HepG2 (cell line): ENCODE results near the gene SH2D3A. TPM values are rescaled to one million over a fixed set of nuclear protein-coding genes. Genes with fewer than 3 reads are reported as not detected.

Source experiments
- ATAC-seq: fragments of 200-7000 bp; cut with Tn5 transposase; 3 replicates; pipeline ENCODE4 v1.9.1; 2020; ENCODE audit warnings: mild to moderate bottlenecking, moderate library complexity
- BruUV-seq: library from RNA; stranded (reverse); fragments of 400-500 nt; replicated peaks from 2 replicates; lab custom pipeline; 2021; lab: Mats Ljungman, UMichigan
- CTCF ChIA-PET: fragments of 300-600 bp; formaldehyde crosslinking; extraction: SDS; loops from one replicate; lab custom pipeline; 2021; ENCODE audit warnings: low total read pairs, inconsistent platforms, low intra/inter-chr PET ratio; lab: Yijun Ruan, JAX
- POLR2A ChIA-PET: fragments of 350-600 bp; sonication (Branson Sonifier 250); formaldehyde crosslinking; loops from one replicate; lab custom pipeline; 2020; ENCODE audit warnings: antibody characterized with exemption, inconsistent platforms; lab: Yijun Ruan, JAX
- DNase-seq: peaks from one replicate; pipeline ENCODE4 v3.0.0-alpha.2; 2015; ENCODE audit warnings: low spot score
- FAIRE-seq: peaks from 3 replicates; lab custom pipeline; 2011; peaks lifted over from hg19 to GRCh38; lab: Jason Lieb, UNC
- H2AFZ ChIP-seq: one replicate; pipeline ENCODE4 v1.6.1; 2011; ENCODE audit warnings: low read length, inconsistent platforms
- H3K27ac ChIP-seq: fragments of 300-600 bp; 3 replicates; pipeline ENCODE4 v1.8.0; 2011; ENCODE audit warnings: mixed run types, mild to moderate bottlenecking, mixed read lengths, low read length, inconsistent platforms; ENCODE audit not compliant: insufficient read depth; ENCODE audit errors: extremely low read length
- H3K27me3 ChIP-seq, 2 experiments: fragments of 200-600 bp in 1 of 2; 2 replicates in 1 of 2; 3 replicates in 1 of 2; pipeline versions ENCODE4 v1.6.0 to v1.8.0; 2011; ENCODE audit warnings: low read length in 2 of 2, mild to moderate bottlenecking in 2 of 2, moderate library complexity in 2 of 2, inconsistent platforms in 1 of 2; ENCODE audit not compliant: insufficient read depth in 2 of 2, control insufficient read depth in 1 of 2
- H3K36me3 ChIP-seq, 2 experiments: fragments of 200-600 bp in 1 of 2; replicated peaks in 1 of 2; 2 replicates in 1 of 2; 3 replicates in 1 of 2; pipeline versions ENCODE4 v1.5.1 to v1.8.0; 2011; ENCODE audit warnings: low read length in 2 of 2, inconsistent platforms in 1 of 2; ENCODE audit not compliant: insufficient read depth in 2 of 2, control insufficient read depth in 1 of 2
- H3K4me1 ChIP-seq: 2 replicates; pipeline ENCODE4 v1.5.1; 2012; ENCODE audit warnings: low read length, inconsistent platforms; ENCODE audit not compliant: insufficient read depth
- H3K4me2 ChIP-seq: 2 replicates; pipeline ENCODE4 v1.6.0; 2011; ENCODE audit warnings: low read depth, low read length, inconsistent platforms
- H3K4me3 ChIP-seq, 3 experiments: fragments of 200-600 bp in 1 of 3; sonication (generic), shearing (Covaris generic) in 1 of 3; replicated peaks in 1 of 3; 2 replicates each; pipeline ENCODE4 v1.5.1; 2011 to 2016; ENCODE audit warnings: low read length in 3 of 3, inconsistent platforms in 2 of 3, low read depth in 2 of 3, mild to moderate bottlenecking in 2 of 3, control low read depth in 1 of 3, mixed read lengths in 1 of 3; ENCODE audit not compliant: insufficient read depth in 1 of 3
- H3K79me2 ChIP-seq: one replicate; pipeline ENCODE4 v1.6.1; 2011; ENCODE audit warnings: low read length, inconsistent platforms; ENCODE audit not compliant: insufficient read depth
- H3K9ac ChIP-seq: 2 replicates; pipeline ENCODE4 v1.6.0; 2011; ENCODE audit warnings: mild to moderate bottlenecking, low read depth, low read length, inconsistent platforms; ENCODE audit not compliant: insufficient read depth
- H3K9me3 ChIP-seq: 2 replicates; pipeline ENCODE4 v1.5.1; 2012; ENCODE audit warnings: mild to moderate bottlenecking, low read length
- H4K20me1 ChIP-seq: 2 replicates; pipeline ENCODE4 v1.6.0; 2011; ENCODE audit warnings: inconsistent platforms, mild to moderate bottlenecking, low read length, moderate library complexity; ENCODE audit not compliant: insufficient read depth
- CC2D1A ChIP-seq: sonication (generic); formaldehyde crosslinking; IDR thresholded peaks from 2 replicates; pipeline ENCODE4 v1.8.1; 2023; ENCODE audit warnings: mild to moderate bottlenecking, missing genetic modification reagents
- CREB1 ChIP-seq, 2 experiments: fragments of 450-650 bp in 1 of 2; IDR thresholded peaks; 2 replicates each; pipeline ENCODE4 v1.6.1; 2016 to 2017; ENCODE audit warnings: control low read depth in 1 of 2, mild to moderate bottlenecking in 1 of 2, missing compliant biosample characterization in 1 of 2, missing genetic modification characterization in 1 of 2
- FLYWCH1 ChIP-seq: sonication (generic); formaldehyde crosslinking; IDR thresholded peaks from 2 replicates; pipeline ENCODE4 v1.8.1; 2023; ENCODE audit warnings: mild to moderate bottlenecking, missing genetic modification reagents
- GABPA ChIP-seq, 2 experiments: IDR thresholded peaks; 2 replicates each; pipeline ENCODE4 v1.6.1; 2011 to 2016; ENCODE audit warnings: low read depth in 2 of 2, low read length in 1 of 2, missing biosample characterization in 1 of 2, missing genetic modification characterization in 1 of 2
- HMG20A ChIP-seq: IDR thresholded peaks from 2 replicates; pipeline ENCODE4 v1.6.1; 2016; ENCODE audit warnings: borderline replicate concordance
- HOXA5 ChIP-seq: sonication (generic); formaldehyde crosslinking; IDR thresholded peaks from 2 replicates; pipeline ENCODE4 v1.4.0; 2020; ENCODE audit warnings: missing genetic modification reagents
- KDM6A ChIP-seq: IDR thresholded peaks from 2 replicates; pipeline ENCODE4 v1.6.1; 2016; ENCODE audit warnings: low read depth
- MATR3 ChIP-seq: sonication (generic); formaldehyde crosslinking; IDR thresholded peaks from 2 replicates; pipeline ENCODE4 v1.4.0; 2020; ENCODE audit warnings: missing genetic modification reagents
- PRPF4 ChIP-seq: fragments of 200-400 bp; formaldehyde crosslinking; IDR thresholded peaks from 2 replicates; pipeline ENCODE4 v1.6.1; 2016; ENCODE audit warnings: low read length, low read depth; ENCODE audit not compliant: poor library complexity, severe bottlenecking
- SRSF1 ChIP-seq: fragments of 200-400 bp; formaldehyde crosslinking; optimal IDR thresholded peaks from 2 replicates; pipeline ENCODE3; 2017; ENCODE audit warnings: mild to moderate bottlenecking, low read depth, low read length, moderate library complexity
- TRIM24 ChIP-seq: sonication (generic); formaldehyde crosslinking; IDR thresholded peaks from 2 replicates; pipeline ENCODE4 v1.8.0; 2022; ENCODE audit warnings: mild to moderate bottlenecking, missing genetic modification reagents
- U2AF2 ChIP-seq: fragments of 200-400 bp; formaldehyde crosslinking; IDR thresholded peaks from 2 replicates; pipeline ENCODE4 v1.6.1; 2017; ENCODE audit warnings: low read depth, mild to moderate bottlenecking, low read length
- ZNF264 ChIP-seq: sonication (generic); formaldehyde crosslinking; IDR thresholded peaks from 2 replicates; pipeline ENCODE4 v1.4.0; 2020; ENCODE audit warnings: missing genetic modification reagents
- ZNF44 ChIP-seq: sonication (generic); formaldehyde crosslinking; IDR thresholded peaks from 2 replicates; pipeline ENCODE4 v1.5.1; 2020; ENCODE audit warnings: mild to moderate bottlenecking, missing genetic modification reagents
- ZNF891 ChIP-seq: sonication (generic); formaldehyde crosslinking; IDR thresholded peaks from 2 replicates; pipeline ENCODE4 v1.5.0; 2020; ENCODE audit warnings: mild to moderate bottlenecking, missing genetic modification reagents
- WGBS: methylation state at CpG from one replicate; pipeline ENCODE4 v1.1.6; 2017; ENCODE audit warnings: low lambda C conversion rate; 5-methylcytosine and 5-hydroxymethylcytosine counted together
- in situ Hi-C: cut with HindIII; loops from 2 replicates; pipeline ENCODE4 v1.10.0; 2017; ENCODE audit warnings: low pct_unique_long_range_greater_than_20kb; ENCODE audit not compliant: extremely low pct_ligation_motif_present
- intact Hi-C: fragments of 100-400 bp; cut with micrococcal nuclease; formaldehyde crosslinking; loops from one replicate; pipeline ENCODE4 v1.10.0; 2022; ENCODE audit not compliant: unreplicated experiment
- polyA plus RNA-seq, 8 experiments: library from polyadenylated mRNA; depleted of rRNA in 3 of 8; stranded (reverse) in 7 of 8; unstranded in 1 of 8; fragments of >200 nt; fragmentation: Illumina TruSeq in 4 of 8; extraction: Trizol in 4 of 8; gene quantifications; 2 replicates each; pipeline versions ENCODE4 v1.2.1 to v1.2.3, GENCODE V29; 2011 to 2016; ENCODE audit warnings: low read depth in 4 of 8, missing spikeins in 1 of 8, mixed read lengths in 1 of 8; ENCODE audit not compliant: insufficient read depth in 1 of 8
- total RNA-seq, 5 experiments: library from RNA; depleted of rRNA; stranded (reverse); fragments of >200 nt; fragmentation: Illumina TruSeq; extraction: Trizol; gene quantifications; 2 replicates each; pipeline ENCODE4 v1.2.3, GENCODE V29; 2016; ENCODE audit warnings: low read depth in 1 of 5
- TF ChIP-seq, protein P1 (sequence below): sonication (generic); formaldehyde crosslinking; conservative IDR thresholded peaks from 2 replicates; pipeline ENCODE4 v1.4.0; 2020; ENCODE audit warnings: missing genetic modification reagents
- TF ChIP-seq, protein P2 (sequence below): sonication (generic); formaldehyde crosslinking; IDR thresholded peaks from 2 replicates; pipeline ENCODE4 v1.4.0; 2020; ENCODE audit warnings: missing genetic modification reagents, borderline replicate concordance
- TF ChIP-seq, protein P3 (sequence below): IDR thresholded peaks from 2 replicates; pipeline ENCODE4 v1.6.1; 2016; ENCODE audit warnings: low read depth

Gene SH2D3A
- total and polyA plus RNA-seq, 2 of the 13 experiments (the other 11 are each of a cell fraction or from before 2014, with no cell fraction given): 1.0 to 2.2 TPM

DNA sequence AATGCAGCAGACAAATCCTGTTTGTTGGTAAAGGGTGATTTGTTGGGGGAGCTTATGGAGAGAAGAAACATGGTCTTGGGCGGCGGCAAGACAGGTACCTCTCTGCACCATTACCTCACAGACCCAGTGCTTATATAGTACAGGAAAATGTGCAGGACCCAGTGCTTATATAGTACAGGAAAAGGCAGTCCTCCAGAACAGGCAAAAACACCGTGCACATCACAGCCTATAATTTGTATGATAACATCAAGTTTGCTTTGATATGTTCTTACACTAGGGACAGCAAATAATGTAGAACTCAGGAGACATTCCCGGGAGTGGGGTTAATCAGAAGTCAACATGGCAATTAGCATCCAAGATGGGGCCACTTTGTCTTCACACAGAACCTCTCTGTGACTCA lies 26.2 kb upstream of the SH2D3A start:
- intact Hi-C loops: no loop called here
- no peak for FAIRE-seq
- in situ Hi-C loops: no loop called here

DNA sequence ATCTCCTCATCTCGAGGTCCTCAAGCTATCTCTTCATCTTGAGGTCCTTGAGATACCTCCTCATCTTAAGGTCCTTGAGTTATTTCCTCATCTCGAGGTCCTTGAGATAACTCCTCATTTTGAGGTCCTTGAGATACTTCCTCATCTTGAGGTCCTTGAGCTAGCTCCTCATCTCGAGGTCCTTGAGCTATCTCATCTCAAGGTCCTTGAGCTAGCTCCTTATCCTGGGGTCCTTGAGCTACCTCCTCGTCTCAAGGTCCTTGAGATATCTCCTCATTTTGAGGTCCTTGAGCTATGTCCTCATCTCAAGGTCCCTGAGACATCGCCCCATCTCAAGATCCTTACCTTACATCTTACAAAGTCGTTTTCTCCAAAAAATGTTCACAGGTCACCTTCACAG lies 24.0 kb upstream of the SH2D3A start:
- in situ Hi-C loops: no loop called here
- Histone ChIP-seq H3K4me3 (no peak overlapping the region), H3K4me2 (no peak overlapping the region), H3K36me3 (no peaks in the 10 kb centered on the region), H3K79me2 (no peaks in the 10 kb centered on the region), H3K27ac (no peak overlapping the region), H4K20me1 (no peaks in the 10 kb centered on the region), H2AFZ (no peak overlapping the region), H3K9ac (no peak overlapping the region), H3K4me1 (no peaks in the 10 kb centered on the region), H3K9me3 (peaks cover 6% of the 10 kb centered on the region; the same call in 1 of the 2 replicates), H3K27me3 (peaks cover 0 to 1% of the 10 kb centered on the region in 2 experiments; a peak in 1 of 5 replicates)
- no peak for FAIRE-seq
- intact Hi-C loops: no loop called here
- ATAC-seq: no peak
- ChIA-PET CTCF (no interaction called here), POLR2A (no interaction called here)
- no TSS peak for BruUV-seq
- 1% methylated on average over 6 of the region's 6 CpGs for WGBS
- DNase-seq: no peak
- TF ChIP-seq, protein P1, sequence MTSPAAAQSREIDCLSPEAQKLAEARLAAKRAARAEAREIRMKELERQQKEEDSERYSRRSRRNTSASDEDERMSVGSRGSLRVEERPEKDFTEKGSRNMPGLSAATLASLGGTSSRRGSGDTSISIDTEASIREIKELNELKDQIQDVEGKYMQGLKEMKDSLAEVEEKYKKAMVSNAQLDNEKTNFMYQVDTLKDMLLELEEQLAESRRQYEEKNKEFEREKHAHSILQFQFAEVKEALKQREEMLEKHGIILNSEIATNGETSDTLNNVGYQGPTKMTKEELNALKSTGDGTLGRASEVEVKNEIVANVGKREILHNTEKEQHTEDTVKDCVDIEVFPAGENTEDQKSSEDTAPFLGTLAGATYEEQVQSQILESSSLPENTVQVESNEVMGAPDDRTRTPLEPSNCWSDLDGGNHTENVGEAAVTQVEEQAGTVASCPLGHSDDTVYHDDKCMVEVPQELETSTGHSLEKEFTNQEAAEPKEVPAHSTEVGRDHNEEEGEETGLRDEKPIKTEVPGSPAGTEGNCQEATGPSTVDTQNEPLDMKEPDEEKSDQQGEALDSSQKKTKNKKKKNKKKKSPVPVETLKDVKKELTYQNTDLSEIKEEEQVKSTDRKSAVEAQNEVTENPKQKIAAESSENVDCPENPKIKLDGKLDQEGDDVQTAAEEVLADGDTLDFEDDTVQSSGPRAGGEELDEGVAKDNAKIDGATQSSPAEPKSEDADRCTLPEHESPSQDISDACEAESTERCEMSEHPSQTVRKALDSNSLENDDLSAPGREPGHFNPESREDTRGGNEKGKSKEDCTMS (CRISPR knock-in tag): no peak
- no peak for TF ChIP-seq CREB1 (IDR thresholded peaks at IDR 0.05)
- TF ChIP-seq CREB1 (CRISPR knock-in tag; IDR thresholded peaks at IDR 0.05): no peak
- no peak for TF ChIP-seq HMG20A (CRISPR knock-in tag)
- TF ChIP-seq TRIM24 (CRISPR knock-in tag): no peak
- TF ChIP-seq, protein P2, sequence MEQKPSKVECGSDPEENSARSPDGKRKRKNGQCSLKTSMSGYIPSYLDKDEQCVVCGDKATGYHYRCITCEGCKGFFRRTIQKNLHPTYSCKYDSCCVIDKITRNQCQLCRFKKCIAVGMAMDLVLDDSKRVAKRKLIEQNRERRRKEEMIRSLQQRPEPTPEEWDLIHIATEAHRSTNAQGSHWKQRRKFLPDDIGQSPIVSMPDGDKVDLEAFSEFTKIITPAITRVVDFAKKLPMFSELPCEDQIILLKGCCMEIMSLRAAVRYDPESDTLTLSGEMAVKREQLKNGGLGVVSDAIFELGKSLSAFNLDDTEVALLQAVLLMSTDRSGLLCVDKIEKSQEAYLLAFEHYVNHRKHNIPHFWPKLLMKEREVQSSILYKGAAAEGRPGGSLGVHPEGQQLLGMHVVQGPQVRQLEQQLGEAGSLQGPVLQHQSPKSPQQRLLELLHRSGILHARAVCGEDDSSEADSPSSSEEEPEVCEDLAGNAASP: no peak
- no peak for TF ChIP-seq U2AF2
- TF ChIP-seq SRSF1: no peak
- TF ChIP-seq KDM6A: no peak
- TF ChIP-seq ZNF264 (CRISPR knock-in tag): no peak
- TF ChIP-seq CC2D1A (CRISPR knock-in tag): no peak

More for the DNA sequence above, 26.2 kb upstream of the SH2D3A start:
- TF ChIP-seq MATR3 (CRISPR knock-in tag) (no peak), ZNF891 (CRISPR knock-in tag) (no peak), GABPA (IDR thresholded peaks at IDR 0.05; ENCODE audit: low read depth, low read length) (no peak), GABPA (CRISPR knock-in tag; IDR thresholded peaks at IDR 0.05; ENCODE audit: low read depth) (no peak), FLYWCH1 (CRISPR knock-in tag) (no peak), ZNF44 (CRISPR knock-in tag) (no peak), PRPF4 (no peak), HOXA5 (CRISPR knock-in tag) (no peak)
- TF ChIP-seq, protein P3, sequence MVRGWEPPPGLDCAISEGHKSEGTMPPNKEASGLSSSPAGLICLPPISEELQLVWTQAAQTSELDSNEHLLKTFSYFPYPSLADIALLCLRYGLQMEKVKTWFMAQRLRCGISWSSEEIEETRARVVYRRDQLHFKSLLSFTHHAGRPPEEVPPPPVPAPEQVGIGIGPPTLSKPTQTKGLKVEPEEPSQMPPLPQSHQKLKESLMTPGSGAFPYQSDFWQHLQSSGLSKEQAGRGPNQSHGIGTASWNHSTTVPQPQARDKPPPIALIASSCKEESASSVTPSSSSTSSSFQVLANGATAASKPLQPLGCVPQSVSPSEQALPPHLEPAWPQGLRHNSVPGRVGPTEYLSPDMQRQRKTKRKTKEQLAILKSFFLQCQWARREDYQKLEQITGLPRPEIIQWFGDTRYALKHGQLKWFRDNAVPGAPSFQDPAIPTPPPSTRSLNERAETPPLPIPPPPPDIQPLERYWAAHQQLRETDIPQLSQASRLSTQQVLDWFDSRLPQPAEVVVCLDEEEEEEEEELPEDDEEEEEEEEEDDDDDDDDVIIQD (CRISPR knock-in tag): no peak
- Histone ChIP-seq H3K4me2 (no peak overlapping the region), H2AFZ (no peak overlapping the region), H4K20me1 (no peaks in the 10 kb centered on the region), H3K4me3 (no peak overlapping the region), H3K4me1 (no peaks in the 10 kb centered on the region), H3K27me3 (peaks cover 0 to 1% of the 10 kb centered on the region in 2 experiments; a peak in 1 of 5 replicates), H3K9me3 (peaks cover 6% of the 10 kb centered on the region; the same call in 1 of the 2 replicates), H3K9ac (no peak overlapping the region), H3K79me2 (no peaks in the 10 kb centered on the region), H3K27ac (no peak overlapping the region), H3K36me3 (no peaks in the 10 kb centered on the region)
- CTCF ChIA-PET: no interaction called here
- POLR2A ChIA-PET: no interaction called here
- no TSS peak for BruUV-seq
- 52% methylated on average over 4 of the region's 4 CpGs for WGBS
- ATAC-seq: no peak
- no peak for DNase-seq
